GM19397 (cell line): Measurements from ENCODE around the gene IL18R1.
A peak's percentile ranks its signal among the peaks of the same experiment; 100 is the strongest.

Source experiments
- ATAC-seq: cut with Tn5 transposase; IDR thresholded peaks from one replicate; pipeline ENCODE4 v1.9.1; 2021; ENCODE audit warnings: mild to moderate bottlenecking, moderate library complexity; ENCODE audit not compliant: unreplicated experiment

IL18R1 gene

GRCh38 chr2:102345329-102345920 lies 10.2 kb upstream of the IL18R1 start:
- no peak for ATAC-seq

DNA sequence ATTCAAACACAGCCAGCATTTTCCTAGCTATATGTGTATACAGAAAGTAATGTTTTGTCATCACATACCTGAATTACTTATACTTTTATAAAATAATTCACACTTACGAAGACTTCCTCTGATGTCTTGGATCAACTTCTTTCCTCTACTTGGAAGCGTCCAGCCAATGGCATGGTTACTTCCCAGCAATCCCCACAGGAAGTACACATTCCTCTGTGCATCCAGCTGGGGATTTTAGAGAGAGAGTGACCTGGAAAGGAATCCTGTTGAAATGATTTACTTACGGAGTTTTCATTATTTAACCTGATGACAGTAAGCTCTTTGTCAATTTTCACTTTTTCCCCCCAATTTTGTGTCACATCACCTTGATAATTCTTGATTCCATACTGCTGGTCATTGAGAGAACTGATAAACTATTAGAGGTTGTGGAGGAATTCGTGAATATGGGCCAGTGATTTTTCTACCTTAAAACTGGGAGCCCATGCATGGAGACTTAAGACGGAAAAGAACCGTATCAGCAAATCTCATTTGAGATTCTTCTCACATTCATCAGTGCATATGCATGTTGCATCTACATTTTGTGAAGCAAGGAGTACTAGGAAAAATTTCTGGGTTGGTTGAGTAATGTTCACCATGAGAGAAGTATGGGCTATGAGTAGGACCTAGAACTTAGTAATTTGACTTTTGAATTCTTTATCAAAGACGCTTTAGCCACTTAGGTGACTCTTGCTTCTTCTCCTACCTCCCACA lies 9.0 kb upstream of the IL18R1 start:
- no peak for ATAC-seq

DNA sequence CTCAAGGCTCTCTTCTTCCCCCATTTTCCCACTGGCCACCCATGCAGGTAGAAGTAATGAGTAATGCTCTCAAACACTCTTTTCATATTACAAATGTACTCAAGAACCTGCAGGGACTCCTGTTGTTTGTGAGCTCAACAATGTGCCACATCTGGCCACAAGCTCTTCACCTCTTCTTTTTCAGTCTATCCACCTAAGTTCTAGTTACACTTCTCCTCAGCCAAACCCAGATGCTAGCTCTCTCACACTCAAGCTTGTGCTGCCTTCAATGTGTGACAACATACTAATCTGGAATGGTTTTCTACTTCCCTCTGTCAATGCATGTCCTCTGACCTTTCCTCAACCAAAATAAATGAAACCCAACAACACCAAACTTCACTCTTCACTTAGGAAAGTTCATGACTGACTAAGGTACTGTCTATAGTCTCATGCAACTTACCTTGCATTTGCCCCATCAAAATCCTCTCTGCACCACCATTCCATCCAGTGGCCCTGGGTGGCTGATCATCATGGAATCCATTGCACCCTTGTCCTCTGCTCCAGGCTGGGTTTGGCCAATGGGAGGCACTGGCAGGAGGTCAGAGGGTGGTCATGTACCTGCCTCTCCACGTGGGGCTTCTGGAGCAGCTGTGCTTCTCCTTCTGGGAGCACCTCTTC lies 5.3 kb upstream of the IL18R1 start:
- ATAC-seq = no peak

DNA sequence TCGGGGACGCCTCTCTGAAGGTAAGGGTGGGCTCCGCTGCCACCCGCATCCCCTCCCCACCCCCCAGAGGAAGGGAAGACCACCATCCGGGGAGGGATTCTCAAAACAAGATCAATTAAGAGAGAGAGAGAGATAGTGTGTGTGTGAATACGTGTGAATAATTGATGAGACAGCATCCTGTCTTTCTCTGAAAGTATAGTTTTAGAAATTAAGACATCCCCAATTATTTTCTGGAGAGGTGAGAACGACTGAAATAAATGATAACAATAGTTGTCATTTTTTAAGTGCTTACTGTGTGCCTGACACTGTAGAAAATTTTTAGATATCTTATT lies 751 bp downstream of the IL18R1 start:
- no peak for ATAC-seq

DNA sequence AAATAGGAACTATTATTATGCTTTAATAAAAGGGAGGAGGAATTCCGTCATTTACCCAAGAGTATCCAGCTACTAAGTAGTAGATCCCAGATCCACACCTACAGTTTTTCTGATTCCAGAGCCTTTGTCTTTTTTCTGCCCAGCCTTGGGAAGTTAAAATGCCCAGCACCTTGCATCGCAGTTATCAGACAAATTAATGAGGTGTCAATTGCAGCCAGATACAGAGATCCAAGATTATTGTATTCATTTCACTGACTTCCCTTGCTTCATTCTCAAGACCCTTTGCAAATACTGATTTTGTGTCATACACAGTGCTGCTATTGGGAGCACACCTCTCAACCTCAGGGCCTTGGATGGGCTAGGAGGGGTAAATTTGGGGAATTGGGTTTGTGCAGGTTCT lies 1.1 kb downstream of the IL18R1 start:
- no peak for ATAC-seq

GRCh38 chr2:102357937-102358336 lies 2.3 kb downstream of the IL18R1 start:
- no peak for ATAC-seq

DNA sequence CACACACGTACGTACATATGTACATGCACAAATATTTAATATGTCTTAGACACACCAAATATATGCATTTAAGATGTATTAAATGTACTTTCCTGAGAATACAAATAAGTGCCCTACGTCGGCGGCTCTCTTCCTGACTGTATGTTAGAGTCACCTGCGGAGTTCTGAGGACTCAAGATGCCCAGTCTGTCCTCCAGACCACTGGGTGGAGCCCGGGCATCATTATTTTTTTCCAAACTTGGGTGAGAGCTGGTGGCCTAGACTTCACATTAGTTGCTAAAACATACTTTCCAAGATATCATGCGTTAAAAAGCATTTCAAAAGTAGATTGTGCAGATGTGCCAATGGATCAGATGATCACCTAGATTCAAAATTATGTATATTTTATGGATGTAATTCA lies 2.9 kb downstream of the IL18R1 start:
- ATAC-seq = no peak

DNA sequence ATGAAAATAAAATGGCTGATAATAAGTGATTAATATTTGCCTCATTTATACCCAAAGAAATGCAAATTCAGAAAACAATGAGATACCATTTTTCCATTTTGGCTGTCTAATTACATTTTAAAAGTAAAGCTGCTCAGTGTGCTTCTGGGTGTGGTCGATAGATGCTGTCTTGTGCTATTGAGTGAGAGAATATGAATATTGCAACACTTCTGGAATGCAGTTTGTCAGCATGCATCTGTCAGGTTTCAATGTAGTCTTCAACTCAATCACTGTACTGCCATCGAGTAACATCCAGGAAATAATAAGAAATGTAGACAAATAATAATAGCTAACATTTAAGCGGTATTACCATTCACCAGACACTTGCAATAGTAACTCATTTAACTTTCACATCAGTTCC lies 3.9 kb downstream of the IL18R1 start:
- no peak for ATAC-seq

GRCh38 chr2:102361632-102362241 lies 6.1 kb downstream of the IL18R1 start:
- ATAC-seq = no peak

GRCh38 chr2:102365763-102366162 lies 10.2 kb downstream of the IL18R1 start:
- no peak for ATAC-seq

- peak; percentile 40 for ATAC-seq
Observed at GRCh38 chr2:102366406-102367112, 11.0 kb downstream of the IL18R1 start.

- peak; percentile 55 for ATAC-seq
Observed at GRCh38 chr2:102367331-102367971, 11.9 kb downstream of the IL18R1 start.

DNA sequence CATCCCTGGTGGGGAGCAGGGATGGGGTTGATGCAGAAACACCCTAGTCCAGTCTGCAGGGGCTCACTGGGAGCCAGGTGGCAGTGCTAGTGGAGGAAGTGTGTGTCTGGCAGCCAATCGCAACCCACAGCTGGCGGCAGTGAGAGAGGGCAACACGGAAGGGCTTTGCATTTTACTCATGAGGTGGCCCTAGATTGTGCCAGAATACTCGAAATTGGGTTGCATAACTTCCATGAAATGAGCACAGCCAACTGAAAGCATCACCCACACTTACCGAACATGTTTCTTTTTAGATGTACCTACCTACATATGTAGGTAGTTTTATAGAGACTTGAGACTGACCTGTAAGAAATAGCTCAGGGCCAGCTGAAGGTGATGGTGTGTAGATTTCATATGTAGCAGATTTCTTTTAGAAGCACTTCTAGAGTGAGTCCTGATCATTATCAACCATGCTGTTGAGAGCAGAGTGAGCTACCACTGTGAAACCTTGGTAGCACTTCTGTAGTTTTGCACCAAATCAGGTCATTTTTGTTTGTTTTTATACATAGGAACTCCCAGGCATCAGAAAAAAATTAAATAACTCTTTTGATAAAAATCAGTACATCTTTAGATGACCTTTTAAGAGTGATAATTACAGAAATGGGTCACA lies 13.0 kb downstream of the IL18R1 start:
- no peak for ATAC-seq

DNA sequence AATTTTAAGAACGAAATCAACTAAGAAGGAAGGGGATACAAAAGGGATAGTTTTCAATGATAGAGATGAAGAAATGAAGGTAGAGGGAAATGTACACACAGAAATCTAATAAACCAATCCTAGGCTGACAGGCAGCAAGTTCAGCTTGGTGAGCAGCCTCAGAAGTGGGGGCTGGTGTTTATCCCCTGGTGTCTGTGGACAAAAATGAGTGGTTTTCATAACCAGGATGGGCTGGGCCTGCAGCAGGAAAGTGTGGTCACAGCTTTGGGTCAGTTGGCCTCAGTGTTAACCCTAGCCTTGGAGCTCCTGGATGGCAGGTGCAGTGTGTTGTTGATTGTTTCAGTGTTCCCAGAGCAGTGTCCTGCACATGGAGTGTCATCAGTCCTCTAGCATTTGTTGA lies 14.3 kb downstream of the IL18R1 start:
- ATAC-seq = no peak

DNA sequence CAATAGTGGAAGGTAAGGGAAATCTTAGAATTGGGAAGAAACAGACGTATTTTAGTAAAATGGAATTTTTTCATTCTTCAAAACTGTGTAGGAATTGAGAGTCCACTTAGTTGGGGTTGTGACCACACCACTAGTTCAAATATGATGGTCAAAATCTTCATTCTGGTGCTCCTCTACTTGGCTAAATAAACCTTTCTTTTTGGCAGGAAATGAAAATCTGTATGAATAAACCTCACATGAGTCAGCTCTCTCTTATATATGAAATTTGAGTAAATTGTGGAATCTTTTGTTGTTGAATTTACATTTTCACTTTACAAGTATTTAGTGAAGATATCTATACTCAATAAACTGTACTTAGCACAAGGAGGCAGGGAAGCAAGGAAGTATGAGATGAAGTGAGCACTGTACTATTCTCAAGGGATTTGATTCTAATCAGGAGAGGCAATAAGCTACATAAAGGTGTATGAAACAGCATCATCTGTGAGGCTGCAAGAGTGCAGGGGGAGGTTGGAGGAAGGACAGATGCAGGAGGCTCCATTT lies 20.5 kb downstream of the IL18R1 start:
- no peak for ATAC-seq

GRCh38 chr2:102383722-102384121 lies 28.1 kb downstream of the IL18R1 start:
- ATAC-seq = no peak

GRCh38 chr2:102385522-102385921 lies 29.9 kb downstream of the IL18R1 start:
- ATAC-seq = no peak

DNA sequence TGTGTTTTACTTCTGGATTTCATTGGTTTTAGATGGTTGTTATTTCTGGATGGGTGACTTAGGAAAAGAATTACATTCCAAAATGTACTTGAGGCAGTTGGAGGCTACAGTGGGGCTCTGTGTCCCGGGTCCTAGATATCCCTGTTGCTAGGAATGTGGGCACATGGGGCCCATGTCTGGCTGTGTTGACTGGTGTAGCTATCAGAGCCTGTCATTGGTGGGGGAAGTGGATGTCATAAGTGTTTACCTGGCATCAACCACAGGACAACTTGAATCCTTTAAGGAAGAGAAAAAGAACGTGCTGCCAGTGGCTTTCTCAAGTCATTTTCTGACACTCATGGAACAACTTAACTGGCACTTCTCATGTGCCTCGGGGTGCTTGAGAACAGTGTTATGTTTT lies 30.4 kb downstream of the IL18R1 start:
- ATAC-seq = no peak

DNA sequence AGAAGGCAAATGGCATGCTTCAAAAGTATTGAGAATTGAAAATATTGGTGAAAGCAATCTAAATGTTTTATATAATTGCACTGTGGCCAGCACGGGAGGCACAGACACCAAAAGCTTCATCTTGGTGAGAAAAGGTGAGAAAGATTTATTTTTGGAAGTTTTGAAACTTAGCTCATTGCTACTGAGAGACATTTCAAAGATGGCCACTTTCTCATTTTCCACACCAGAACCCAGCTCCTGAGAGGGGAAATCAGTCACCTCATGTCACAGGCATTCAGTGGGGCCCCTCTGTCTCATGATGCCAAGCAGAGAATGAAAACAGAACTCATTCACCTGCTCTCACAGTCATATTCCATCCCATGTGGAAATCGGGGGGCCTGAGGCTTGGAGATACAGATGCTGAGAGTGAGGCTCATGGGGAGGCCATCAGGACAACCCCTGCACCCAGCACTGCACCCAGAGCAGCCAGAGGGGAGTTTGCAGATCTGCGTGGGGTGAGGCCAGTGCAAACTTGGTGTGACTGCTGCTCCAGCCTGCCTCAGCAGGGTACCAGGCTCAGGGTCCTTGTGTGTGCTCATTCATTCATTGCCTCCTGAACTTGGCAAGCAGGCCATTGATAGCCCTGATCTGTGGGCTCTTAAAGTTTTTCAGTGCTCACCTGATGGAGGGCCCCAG lies 31.4 kb downstream of the IL18R1 start:
- ATAC-seq = no peak
